ENCODE data around the gene THSD4. TPM values are rescaled to one million over a fixed set of nuclear protein-coding genes. Genes with fewer than 3 reads are reported as not detected.

The THSD4 gene
- total RNA-seq (2022; extraction: Qiagen RNA extraction), result 19.4 to 27.7 TPM (median 23.0 TPM) in 5 replicates

GRCh38 chr15:71114887-71115566 lies at the start of gene THSD4:
TSS of gene THSD4 (plus strand) at chr15:71115471.

GRCh38 chr15:71810256-71811035 lies 695.2 kb downstream of the THSD4 start, which contains the start of gene NR2E3:
TSS of gene NR2E3 (plus strand) at chr15:71810554. CDS start at chr15:71810744, 190 bp downstream.

Other genes starting within 250 kb of the THSD4 start
- 5.0 to 6.4 TPM (median 5.7 TPM) in 5 replicates for gene THAP10, start 223.0 kb upstream of the THSD4 start, total RNA-seq (2022; extraction: Qiagen RNA extraction)
- 4.4 to 7.2 TPM (median 4.9 TPM) in 5 replicates for gene LRRC49, start 222.6 kb upstream of the THSD4 start, total RNA-seq (2022; extraction: Qiagen RNA extraction)

Measured in A549 treated with CORT108297 at 1 μM for 4 hours (cell line).